Measurements from ENCODE around the gene RPS6KL1. TPM values are rescaled to one million over a fixed set of nuclear protein-coding genes. Genes with fewer than 3 reads are reported as not detected.

The RPS6KL1 gene
- total RNA-seq, 2 donors from 2014 or later = 9.4 to 17.6 TPM

GRCh38 chr14:74860899-74861733 is 61.9 kb downstream of the RPS6KL1 start:
- no peaks in the 10 kb centered on the region for H3K27me3 ChIP-seq (replicated peaks; ENCODE audit: insufficient read depth)
- H3K36me3 ChIP-seq = no peaks in the 10 kb centered on the region
- DNase-seq (ENCODE audit: low spot score) (peak; percentile 77), ATAC-seq (ENCODE audit: insufficient number of reproducible peaks, low FRiP score, low read depth) (peak; percentile 10)
- peak; percentile 89 for TF ChIP-seq CTCF (IDR thresholded peaks at IDR 0.05)
- H3K4me3 ChIP-seq = no peak overlapping the region
- H3K4me1 ChIP-seq (ENCODE audit: control insufficient read depth in 1 of 2, low read depth in 2 of 2) = peaks cover 0 to 9% of the 10 kb centered on the region in 2 donors
- H3K9me3 ChIP-seq = no peaks in the 10 kb centered on the region
- no peak overlapping the region for H3K27ac ChIP-seq

- no peak overlapping the region for H3K4me3 ChIP-seq
- TF ChIP-seq CTCF (IDR thresholded peaks at IDR 0.05) = no peak
- no peak for DNase-seq (ENCODE audit: low spot score)
- H3K27ac ChIP-seq = no peak overlapping the region
- ATAC-seq (ENCODE audit: insufficient number of reproducible peaks, low FRiP score, low read depth) = no peak
- no peaks in the 10 kb centered on the region for H3K36me3 ChIP-seq
- H3K4me1 ChIP-seq (ENCODE audit: control insufficient read depth in 1 of 2, low read depth in 2 of 2) = peaks cover 0 to 9% of the 10 kb centered on the region in 2 donors
- no peaks in the 10 kb centered on the region for H3K27me3 ChIP-seq (replicated peaks; ENCODE audit: insufficient read depth)
- no peaks in the 10 kb centered on the region for H3K9me3 ChIP-seq
These were observed 63.1 kb downstream of the RPS6KL1 start for GRCh38 chr14:74859757-74860552.

- peaks cover 4 to 16% of the 10 kb centered on the region in 2 donors for H3K4me1 ChIP-seq (ENCODE audit: control insufficient read depth in 1 of 2, low read depth in 2 of 2)
- ATAC-seq (ENCODE audit: insufficient number of reproducible peaks, low FRiP score, low read depth) = no peak
- H3K27ac ChIP-seq = no peak overlapping the region
- no peaks in the 10 kb centered on the region for H3K27me3 ChIP-seq (replicated peaks; ENCODE audit: insufficient read depth)
- no peaks in the 10 kb centered on the region for H3K36me3 ChIP-seq
- DNase-seq (ENCODE audit: low spot score) = no peak
- H3K9me3 ChIP-seq = no peaks in the 10 kb centered on the region
- no peak for TF ChIP-seq CTCF (IDR thresholded peaks at IDR 0.05)
- H3K4me3 ChIP-seq = no peak overlapping the region
These were observed 65.0 kb downstream of the RPS6KL1 start for GRCh38 chr14:74858022-74858421.

GRCh38 chr14:74856366-74856765 is 66.7 kb downstream of the RPS6KL1 start:
- Histone ChIP-seq H3K4me3 (no peak overlapping the region), H3K4me1 (ENCODE audit: control insufficient read depth in 1 of 2, low read depth in 2 of 2) (peaks cover 6 to 20% of the 10 kb centered on the region in 2 donors), H3K27me3 (replicated peaks; ENCODE audit: insufficient read depth) (no peaks in the 10 kb centered on the region), H3K36me3 (no peaks in the 10 kb centered on the region), H3K27ac (no peak overlapping the region), H3K9me3 (no peaks in the 10 kb centered on the region)
- no peak for TF ChIP-seq CTCF (IDR thresholded peaks at IDR 0.05)
- DNase-seq (ENCODE audit: low spot score) = no peak
- no peak for ATAC-seq (ENCODE audit: insufficient number of reproducible peaks, low FRiP score, low read depth)

- no peak for TF ChIP-seq CTCF (IDR thresholded peaks at IDR 0.05)
- H3K27me3 ChIP-seq (replicated peaks; ENCODE audit: insufficient read depth) = no peaks in the 10 kb centered on the region
- H3K27ac ChIP-seq = no peak overlapping the region
- no peak for ATAC-seq (ENCODE audit: insufficient number of reproducible peaks, low FRiP score, low read depth)
- no peak for DNase-seq (ENCODE audit: low spot score)
- no peaks in the 10 kb centered on the region for H3K9me3 ChIP-seq
- peaks cover 6 to 18% of the 10 kb centered on the region in 2 donors for H3K4me1 ChIP-seq (ENCODE audit: control insufficient read depth in 1 of 2, low read depth in 2 of 2)
- H3K36me3 ChIP-seq = no peaks in the 10 kb centered on the region
- H3K4me3 ChIP-seq = no peak overlapping the region
These were observed 67.1 kb downstream of the RPS6KL1 start for GRCh38 chr14:74855945-74856344.

Data from thoracic aorta (tissue), 2 donors.